T-helper 2 cell treated with Interferon-gamma antibody and Interleukin-4, amounts not matched to agents 100 ng/mL and 5 ng/mL, for 36 hours (primary cell): ENCODE data around the gene STAB2. TPM values are rescaled to one million over a fixed set of nuclear protein-coding genes. Genes with fewer than 3 reads are reported as not detected.
"Not testable (repeated sequence)": the region's sequence is repeated elsewhere in the genome, so short reads cannot be mapped to it uniquely, and the experiment has no call there.

ENCODE experiments used
- intact Hi-C: fragments of 100-400 bp; cut with micrococcal nuclease; formaldehyde crosslinking; loops from one replicate; pipeline ENCODE4 v1.15.1; 2023
- total RNA-seq: library from RNA; stranded (reverse); gene quantifications from 2 replicates; pipeline ENCODE4 v1.2.3, GENCODE V29; 2022

STAB2 gene
- total RNA-seq, 1 donor from 2014 or later = not detected

- intact Hi-C loops = no loop called here
Measured at GRCh38 chr12:103803847-103804246, 216.8 kb downstream of the STAB2 start.

DNA sequence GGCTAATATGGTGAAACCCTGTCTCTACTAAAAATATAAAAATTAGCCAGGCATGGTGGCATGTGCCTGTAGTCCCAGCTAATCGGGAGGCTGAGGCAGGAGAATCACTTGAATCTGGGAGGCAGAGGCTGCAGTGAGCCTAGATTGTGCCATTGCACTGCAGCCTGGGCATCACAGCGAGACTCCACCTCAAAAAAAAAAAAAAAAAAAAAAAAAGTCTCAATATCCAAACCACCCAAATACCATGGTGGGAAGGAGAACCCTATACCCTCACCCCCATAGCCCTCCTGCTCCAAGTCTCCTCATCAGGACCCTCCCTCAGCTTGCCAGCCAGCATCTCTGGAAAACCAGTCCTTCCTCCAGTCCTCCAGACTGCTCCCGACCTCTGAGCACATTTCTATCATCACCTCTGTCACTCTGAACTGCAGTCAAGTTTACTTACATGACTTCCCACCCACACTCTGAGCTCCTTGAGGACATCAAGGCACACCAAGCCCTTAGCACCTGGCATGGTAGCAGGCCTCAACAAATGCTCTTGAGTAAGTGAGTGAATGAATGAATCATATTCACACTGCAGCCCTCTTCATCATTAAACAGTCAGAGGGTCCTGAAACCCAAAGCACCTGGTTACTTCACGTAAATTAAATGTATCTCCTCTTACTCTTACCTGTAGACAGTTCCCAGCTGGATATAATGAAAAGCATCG, 218.7 kb downstream of the STAB2 start:
- intact Hi-C loops = no loop called here

GRCh38 chr12:103806803-103807202, 219.7 kb downstream of the STAB2 start:
- intact Hi-C loops = no loop called here

DNA sequence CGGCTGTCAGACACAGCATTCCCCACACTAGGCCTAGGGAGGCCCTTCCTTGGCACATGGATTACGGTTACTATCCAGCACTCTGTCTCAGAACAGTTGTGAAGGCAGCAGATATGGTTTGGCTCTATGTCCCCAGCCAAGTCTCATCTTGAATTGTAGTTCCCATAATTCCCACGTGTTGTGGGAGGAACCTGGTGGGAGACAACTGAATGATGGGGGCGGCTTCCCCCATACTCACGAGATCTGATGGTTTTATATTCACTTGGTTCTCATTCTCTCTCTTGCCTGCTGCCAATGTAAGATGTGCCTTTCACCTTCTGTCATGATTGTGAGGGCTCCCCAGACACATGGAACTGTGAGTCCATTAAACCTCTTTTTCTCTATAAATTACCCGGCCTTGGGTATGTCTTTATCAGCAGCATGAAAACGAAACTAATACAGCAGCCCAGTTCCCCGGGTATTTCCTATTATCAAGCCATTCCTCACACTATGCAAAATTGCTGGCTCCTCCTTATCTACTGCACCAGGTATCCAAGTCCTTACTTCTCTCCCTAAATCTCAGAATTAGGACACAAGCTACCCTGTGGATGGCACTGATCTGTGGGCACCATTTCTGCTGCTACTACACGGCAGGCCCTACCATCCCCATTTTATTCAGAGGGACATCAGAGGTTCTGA, 220.6 kb downstream of the STAB2 start:
- intact Hi-C loops = no loop called here

GRCh38 chr12:103808239-103808880, 221.3 kb downstream of the STAB2 start:
- intact Hi-C loops = no loop called here

DNA sequence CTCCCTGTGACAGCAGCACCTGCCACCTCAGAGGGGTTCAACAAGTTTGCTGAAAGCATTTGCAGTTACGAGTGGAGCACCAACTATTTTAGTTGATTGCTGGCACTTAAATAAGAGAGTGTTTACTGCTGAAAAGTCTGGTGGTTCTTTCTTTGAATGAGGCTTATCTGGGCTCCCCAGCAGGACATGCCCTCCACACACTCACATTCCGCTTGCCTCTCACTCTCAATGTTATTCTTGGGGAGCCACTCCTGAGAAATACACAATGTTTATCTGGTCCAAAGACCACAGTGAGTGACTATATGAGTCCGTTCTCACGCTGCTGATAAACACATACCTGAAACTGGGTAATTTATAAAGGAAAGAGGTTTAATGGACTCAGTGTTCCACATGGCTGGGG, 222.1 kb downstream of the STAB2 start:
- intact Hi-C loops = no loop called here

DNA sequence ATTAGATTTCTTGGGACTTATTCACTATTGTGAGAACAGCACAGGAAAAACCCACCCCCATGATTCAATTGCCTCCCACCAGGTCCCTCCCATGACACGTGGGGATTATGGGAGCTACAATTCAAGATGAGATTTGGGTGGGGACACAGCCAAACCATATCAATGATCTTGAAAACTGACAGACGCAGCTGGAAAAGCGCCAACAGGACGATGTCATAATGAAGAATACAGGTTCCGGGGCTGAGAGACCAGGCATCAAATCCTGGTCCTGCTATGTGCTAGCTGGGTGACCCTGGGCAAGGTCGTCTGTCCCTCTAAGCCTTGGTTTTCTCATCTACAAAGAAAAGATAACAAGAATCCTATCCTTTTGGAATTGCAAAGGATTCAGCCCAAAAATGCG, 222.6 kb downstream of the STAB2 start:
- intact Hi-C loops = not testable (repeated sequence)

DNA sequence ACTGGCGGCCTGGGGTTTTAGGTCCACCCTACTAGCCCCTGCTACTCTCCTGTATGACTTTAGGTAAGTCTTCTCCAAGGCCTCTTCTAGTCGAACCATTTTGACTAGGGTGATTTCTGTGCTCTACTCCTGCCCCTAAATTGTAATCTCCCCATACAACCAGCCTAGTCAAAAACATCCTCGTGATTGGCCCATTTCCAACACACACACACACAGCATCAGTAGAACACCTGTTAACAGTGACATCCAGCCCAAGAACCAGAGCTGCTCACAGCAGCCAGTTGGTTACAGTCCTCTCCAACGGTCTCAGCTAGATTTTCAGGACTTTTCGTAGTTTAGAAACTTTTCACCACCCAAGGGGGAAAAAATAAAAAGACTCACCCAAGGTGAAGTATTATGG, 223.0 kb downstream of the STAB2 start:
- intact Hi-C loops = no loop called here

DNA sequence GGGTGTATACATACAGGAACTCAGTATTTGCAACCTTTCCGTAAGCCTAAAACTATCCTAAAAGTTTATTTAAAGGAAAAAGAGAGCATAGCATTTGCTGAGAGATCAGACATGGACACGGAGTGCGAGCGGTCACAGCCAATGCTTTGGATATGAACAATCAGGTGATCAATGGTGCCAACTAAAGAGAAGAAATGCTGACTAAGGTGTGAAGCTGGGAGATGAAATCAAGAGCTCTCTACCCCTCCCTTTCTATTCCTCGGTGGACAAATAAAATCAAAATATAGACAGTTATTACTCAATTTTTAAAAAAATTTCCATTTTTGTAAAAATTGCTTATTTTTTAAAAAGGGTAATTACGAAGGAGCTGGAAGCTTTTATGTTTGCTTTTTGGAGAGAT, 224.7 kb downstream of the STAB2 start:
- intact Hi-C loops = no loop called here

- intact Hi-C loops = no loop called here
Measured at GRCh38 chr12:103812789-103813188, 225.7 kb downstream of the STAB2 start.

GRCh38 chr12:103813426-103813825, 226.4 kb downstream of the STAB2 start:
- intact Hi-C loops = no loop called here

DNA sequence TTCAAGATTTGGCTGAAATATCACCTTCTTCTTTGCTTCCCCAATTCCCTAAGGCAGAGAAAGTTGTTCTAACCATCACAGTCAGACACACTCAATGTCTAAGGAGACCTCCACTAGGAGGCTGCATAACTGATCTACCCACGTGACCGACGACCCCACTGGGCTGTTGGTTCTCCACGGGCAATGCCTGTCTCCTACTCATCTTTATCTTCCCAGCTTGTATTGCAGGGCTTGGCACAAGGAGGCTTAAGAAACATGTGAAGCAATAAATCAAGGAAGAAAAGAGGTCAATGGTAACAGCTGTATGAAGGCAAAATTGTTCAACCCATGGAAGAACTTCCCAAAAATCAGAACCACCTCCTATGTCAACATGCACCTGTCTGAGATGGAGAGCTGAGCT, 226.9 kb downstream of the STAB2 start:
- intact Hi-C loops = no loop called here

DNA sequence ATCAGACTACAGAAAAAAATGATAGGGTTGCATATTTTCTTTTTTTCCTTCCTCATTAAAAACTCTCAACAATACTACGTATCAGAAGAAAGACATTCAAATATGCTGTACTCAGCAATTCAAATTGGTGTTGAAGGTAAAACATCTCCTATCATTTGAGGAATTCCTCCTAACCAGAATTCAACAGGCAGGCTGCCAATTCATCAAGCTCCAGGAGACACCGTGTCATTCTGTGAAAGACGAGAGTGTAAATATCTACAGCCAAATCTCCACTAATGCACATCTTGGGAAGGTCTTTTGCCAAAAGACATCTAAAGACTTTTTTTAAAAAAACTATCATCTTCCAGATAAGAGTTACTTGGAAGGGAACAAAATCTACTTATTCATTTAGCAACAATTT, 227.4 kb downstream of the STAB2 start:
- intact Hi-C loops = no loop called here

Other genes with a start within 250 kb of the STAB2 start
- 0.32 and 0.80 TPM in 2 replicates for gene C12orf42, start 91.3 kb upstream of the STAB2 start, total RNA-seq